Activated CD8-positive, alpha-beta memory T cell treated with anti-CD3 and anti-CD28 coated beads, Interleukin-2, amount 10 ng/mL, durations not matched to agents 7 days and 5 days (primary cell): ENCODE measurements around the gene FNDC3B. TPM values are rescaled to one million over a fixed set of nuclear protein-coding genes. Genes with fewer than 3 reads are reported as not detected.

Source experiments
- ATAC-seq: fragments of 150-1000 bp; cut with Tn5 transposase; one replicate; pipeline ENCODE4 v1.10.0; 2021; ENCODE audit warnings: moderate library complexity
- CTCF ChIA-PET: fragments of 350-600 bp; sonication (Branson Sonifier 250); formaldehyde crosslinking; loops from one replicate; lab custom pipeline; 2021; ENCODE audit warnings: antibody characterized with exemption; lab: Charles Lee
- DNase-seq: peaks from one replicate; pipeline ENCODE4 v3.0.0-alpha.2; 2020
- H3K27ac Mint-ChIP-seq: one replicate; pipeline ENCODE4 v1.8.0; 2021; ENCODE audit warnings: mild to moderate bottlenecking, mixed read lengths
- H3K27me3 Mint-ChIP-seq: one replicate; pipeline ENCODE4 v1.8.0; 2021; ENCODE audit warnings: mixed read lengths
- H3K36me3 Mint-ChIP-seq: one replicate; pipeline ENCODE4 v1.8.0; 2021; ENCODE audit warnings: mild to moderate bottlenecking, mixed read lengths
- H3K4me1 Mint-ChIP-seq: one replicate; pipeline ENCODE4 v1.8.0; 2021; ENCODE audit warnings: mixed read lengths
- H3K4me3 Mint-ChIP-seq: one replicate; pipeline ENCODE4 v1.8.0; 2021; ENCODE audit warnings: mild to moderate bottlenecking, moderate library complexity, mixed read lengths
- H3K9me3 Mint-ChIP-seq: one replicate; pipeline ENCODE4 v1.8.0; 2022; ENCODE audit warnings: low read depth, mixed read lengths
- total RNA-seq, 2 experiments: library from RNA; stranded (reverse); gene quantifications; one replicate each; pipeline ENCODE4 v1.2.3, GENCODE V29; 2021

The FNDC3B gene
- total RNA-seq, 2 experiments from 2014 or later = 25.4 to 31.1 TPM

DNA sequence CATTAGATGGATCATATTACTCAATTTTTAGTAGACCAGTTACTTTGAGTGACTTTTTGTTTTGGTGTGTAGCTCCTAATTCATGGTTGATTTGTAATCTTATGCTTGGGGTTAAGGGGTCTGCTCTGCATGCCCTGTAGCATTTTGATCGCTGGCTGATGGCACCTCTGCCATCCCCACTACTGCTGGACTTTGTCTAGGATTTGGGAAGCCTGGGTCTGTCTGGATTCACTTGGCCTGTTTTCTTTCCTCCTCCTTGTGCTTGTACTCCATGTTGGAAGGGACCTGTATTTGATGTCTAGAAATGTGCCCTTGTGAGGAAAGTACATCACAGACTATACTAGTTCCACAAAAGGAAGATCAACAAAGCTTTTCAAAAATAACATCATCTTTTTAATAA lies 154.1 kb downstream of the FNDC3B start:
- no peak for ATAC-seq
- H3K4me1 Mint-ChIP-seq = no peaks in the 10 kb centered on the region
- no peaks in the 10 kb centered on the region for H3K9me3 Mint-ChIP-seq
- no peaks in the 10 kb centered on the region for H3K36me3 Mint-ChIP-seq
- no peak overlapping the region for H3K27ac Mint-ChIP-seq
- CTCF ChIA-PET = interaction anchor here (1.0 kb wide), 1 partner anchor 12 kb away, joined by 5 read pairs; no protein-coding TSS in a partner anchor
- H3K4me3 Mint-ChIP-seq = no peak overlapping the region
- H3K27me3 Mint-ChIP-seq = no peaks in the 10 kb centered on the region
- DNase-seq = no peak

DNA sequence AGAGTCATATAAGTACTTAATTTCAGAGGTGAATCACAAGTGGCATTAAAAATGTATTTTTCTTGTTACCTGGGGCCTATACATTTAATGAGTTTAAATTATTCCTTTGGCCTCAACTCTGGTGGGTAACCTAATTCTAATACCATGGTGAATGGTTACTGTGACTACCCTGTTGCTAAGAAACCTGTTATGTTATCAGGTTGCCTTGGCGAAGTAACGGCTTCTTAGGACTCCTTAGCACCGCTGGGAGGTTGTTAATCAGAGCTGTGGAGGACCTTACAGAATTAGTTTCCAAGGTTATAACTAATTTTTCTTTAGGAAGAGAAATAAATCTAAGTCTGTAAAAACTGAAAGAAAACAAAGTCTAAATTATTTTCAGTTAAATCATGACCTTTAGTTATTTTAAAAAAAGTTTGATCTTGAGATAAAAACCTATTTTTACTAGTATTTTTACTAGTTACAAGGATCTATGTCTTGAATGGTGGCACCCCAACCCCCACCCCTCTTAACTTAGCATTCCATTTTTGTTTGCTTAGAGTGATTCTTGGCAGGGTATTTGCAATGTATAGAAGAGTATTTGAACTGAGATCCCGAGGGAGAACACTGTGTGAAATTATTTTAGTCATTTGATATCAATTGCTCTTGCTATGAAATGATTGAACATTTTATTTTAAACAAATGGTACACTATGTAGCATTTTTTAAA lies 155.5 kb downstream of the FNDC3B start:
- DNase-seq = no peak
- no peaks in the 10 kb centered on the region for H3K27me3 Mint-ChIP-seq
- H3K4me1 Mint-ChIP-seq = no peaks in the 10 kb centered on the region
- peaks cover 3% of the 10 kb centered on the region for H3K36me3 Mint-ChIP-seq
- no peak overlapping the region for H3K27ac Mint-ChIP-seq
- CTCF ChIA-PET = interaction anchor here (1.2 to 1.4 kb wide), 2 partner anchors 8 to 47 kb away, joined by 3 read pairs; no protein-coding TSS in a partner anchor
- no peak for ATAC-seq
- H3K9me3 Mint-ChIP-seq = peaks cover 1% of the 10 kb centered on the region
- H3K4me3 Mint-ChIP-seq = no peak overlapping the region

DNA sequence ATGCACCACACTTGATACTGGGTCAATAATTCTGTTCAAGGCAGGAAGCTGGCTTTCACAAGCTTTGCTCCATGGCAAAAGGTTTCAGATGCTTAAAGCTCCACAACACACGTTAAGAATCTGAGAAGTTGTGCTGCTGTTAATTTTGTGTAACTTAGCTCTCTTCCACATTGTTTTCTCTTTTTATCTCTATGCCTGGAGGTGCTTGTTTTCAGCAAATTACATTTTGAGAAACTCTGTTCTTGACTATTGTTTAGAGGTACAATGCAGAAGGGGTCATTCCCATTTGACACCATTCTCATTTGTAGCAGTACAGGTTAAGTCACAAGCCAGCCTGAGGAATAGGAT lies 156.0 kb downstream of the FNDC3B start:
- H3K36me3 Mint-ChIP-seq = peaks cover 5% of the 10 kb centered on the region
- CTCF ChIA-PET = interaction anchor here (1.2 to 1.4 kb wide), 2 partner anchors 9 to 47 kb away, joined by 3 read pairs; no protein-coding TSS in a partner anchor
- peaks cover 3% of the 10 kb centered on the region for H3K9me3 Mint-ChIP-seq
- ATAC-seq = no peak
- no peak overlapping the region for H3K4me3 Mint-ChIP-seq
- no peaks in the 10 kb centered on the region for H3K4me1 Mint-ChIP-seq
- H3K27me3 Mint-ChIP-seq = no peaks in the 10 kb centered on the region
- DNase-seq = no peak
- H3K27ac Mint-ChIP-seq = no peak overlapping the region

DNA sequence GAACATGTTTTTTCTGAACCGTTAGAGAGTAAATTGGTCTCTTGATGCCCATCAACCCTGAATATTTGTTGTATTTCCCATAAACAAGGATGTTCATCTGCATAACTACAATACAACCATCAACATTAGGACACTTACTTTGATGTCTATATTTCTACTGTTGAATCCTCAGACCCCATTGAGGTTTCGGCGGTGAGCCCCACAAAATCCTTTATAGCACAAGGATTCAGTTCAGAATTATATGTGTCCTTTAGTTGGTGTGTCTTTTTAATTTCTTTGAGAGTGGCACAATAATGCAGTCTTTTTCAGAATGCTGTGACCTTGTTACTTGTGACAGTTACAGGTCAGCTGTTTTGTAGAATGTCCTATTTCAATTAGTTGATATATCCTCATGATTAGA lies 158.0 kb downstream of the FNDC3B start:
- no peak for ATAC-seq
- DNase-seq = no peak
- Mint-ChIP-seq H3K4me1 (no peaks in the 10 kb centered on the region), H3K27me3 (no peaks in the 10 kb centered on the region), H3K9me3 (peaks cover 3% of the 10 kb centered on the region), H3K36me3 (peaks cover 5% of the 10 kb centered on the region), H3K27ac (no peak overlapping the region), H3K4me3 (no peak overlapping the region)
- CTCF ChIA-PET = no interaction called here

DNA sequence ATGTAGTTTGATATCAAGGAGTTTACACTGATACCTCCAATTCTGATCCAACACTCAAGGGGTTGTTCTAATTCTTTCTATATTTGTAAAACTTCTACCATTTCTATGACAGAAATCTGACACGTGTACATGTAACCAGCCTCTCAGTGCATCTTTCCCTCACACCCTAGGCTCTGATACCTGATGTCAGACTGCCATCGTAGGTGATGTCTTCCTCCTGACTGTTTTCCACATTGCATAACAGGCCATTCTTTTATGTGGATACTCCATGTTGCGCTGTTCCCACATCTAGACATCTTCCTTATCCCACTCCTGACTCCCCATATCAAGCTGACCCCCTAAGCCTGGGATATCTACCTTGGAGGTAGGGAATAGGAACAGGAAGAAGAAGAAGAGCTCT lies 159.1 kb downstream of the FNDC3B start:
- Mint-ChIP-seq H3K27me3 (no peaks in the 10 kb centered on the region), H3K4me3 (no peak overlapping the region), H3K27ac (no peak overlapping the region), H3K4me1 (no peaks in the 10 kb centered on the region), H3K36me3 (peaks cover 7% of the 10 kb centered on the region), H3K9me3 (peaks cover 3% of the 10 kb centered on the region)
- CTCF ChIA-PET = no interaction called here
- no peak for ATAC-seq
- DNase-seq = no peak

DNA sequence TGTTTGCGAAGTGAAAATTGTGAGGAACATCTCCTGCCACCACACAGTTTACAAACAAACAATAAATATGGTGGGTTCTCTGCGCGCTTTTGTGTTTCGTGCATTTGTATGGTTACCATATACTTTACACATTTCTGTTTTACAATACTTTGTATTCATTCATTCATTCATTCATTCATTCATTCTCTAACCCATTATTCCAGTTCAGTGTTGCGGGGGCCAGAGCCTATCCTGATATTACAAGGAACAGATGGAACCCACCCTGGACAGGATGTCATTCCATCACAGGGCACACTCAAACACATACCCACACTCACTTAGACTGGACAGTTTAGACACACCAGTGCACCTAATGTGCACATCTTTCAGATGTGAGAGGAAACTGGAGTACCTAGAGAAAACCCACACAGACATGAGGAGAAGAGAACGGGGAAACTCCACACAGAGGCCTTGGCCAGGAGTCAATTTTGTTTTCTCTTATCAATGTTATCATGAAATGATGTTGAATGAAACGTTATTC lies 160.5 kb downstream of the FNDC3B start:
- Mint-ChIP-seq H3K36me3 (peaks cover 13% of the 10 kb centered on the region), H3K27ac (no peak overlapping the region), H3K4me1 (no peaks in the 10 kb centered on the region), H3K9me3 (peaks cover 7% of the 10 kb centered on the region), H3K27me3 (no peaks in the 10 kb centered on the region), H3K4me3 (no peak overlapping the region)
- CTCF ChIA-PET = no interaction called here
- ATAC-seq = no peak
- no peak for DNase-seq

DNA sequence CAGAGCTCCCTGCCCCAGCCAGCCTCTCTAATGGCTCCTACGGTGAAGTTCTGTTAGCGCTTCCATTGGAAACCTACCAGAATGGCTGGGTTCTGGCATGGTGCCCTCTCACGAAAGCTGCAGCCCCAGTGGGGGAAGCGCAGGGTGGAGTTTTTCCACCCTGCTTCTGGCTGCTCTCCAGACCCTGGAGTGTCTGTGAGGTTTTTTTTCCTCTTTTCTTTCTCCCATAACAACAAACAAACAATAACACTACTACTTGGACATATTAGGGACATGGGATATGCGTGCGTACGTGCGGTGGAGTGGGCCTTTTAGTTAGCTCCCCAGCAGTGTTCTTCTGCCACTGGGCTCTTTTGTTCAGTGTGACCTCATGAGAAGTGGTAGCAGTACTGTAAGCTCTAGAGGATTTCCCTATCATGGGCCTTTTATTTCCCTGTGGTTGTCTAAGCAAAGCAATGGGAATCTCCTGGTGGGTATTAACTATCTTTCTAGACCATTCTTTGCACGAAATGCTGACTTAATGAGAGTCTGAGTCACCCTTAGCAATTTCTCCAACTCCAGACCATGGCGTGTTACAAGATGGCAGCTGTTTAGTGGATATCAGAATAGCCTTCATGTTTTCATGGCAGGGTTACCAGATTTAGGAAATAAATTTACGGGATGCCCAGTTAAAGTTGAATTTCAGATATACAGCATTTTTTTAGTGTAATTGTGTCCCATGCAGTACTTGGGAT lies 161.9 kb downstream of the FNDC3B start:
- no peak for DNase-seq
- H3K27me3 Mint-ChIP-seq = no peaks in the 10 kb centered on the region
- H3K27ac Mint-ChIP-seq = no peak overlapping the region
- no peak for ATAC-seq
- peaks cover 21% of the 10 kb centered on the region for H3K36me3 Mint-ChIP-seq
- peaks cover 11% of the 10 kb centered on the region for H3K9me3 Mint-ChIP-seq
- CTCF ChIA-PET = no interaction called here
- no peaks in the 10 kb centered on the region for H3K4me1 Mint-ChIP-seq
- no peak overlapping the region for H3K4me3 Mint-ChIP-seq

DNA sequence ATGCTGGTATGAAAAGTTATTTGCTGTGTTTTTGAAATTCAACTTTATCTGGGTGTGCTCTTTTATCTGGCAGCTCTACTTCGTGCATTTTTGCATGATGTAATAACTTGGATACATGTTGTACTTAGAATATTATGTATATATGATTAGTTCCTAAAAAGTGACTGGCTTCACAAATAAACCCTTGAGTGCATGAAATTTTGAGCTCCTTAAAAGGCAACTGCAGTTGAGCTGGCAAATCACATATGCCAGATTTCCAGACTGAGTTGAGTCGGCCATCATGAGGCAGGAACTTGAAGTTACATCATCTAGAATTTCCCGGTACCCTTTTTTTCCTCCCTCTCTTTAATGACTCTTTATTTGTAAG lies 162.5 kb downstream of the FNDC3B start:
- Mint-ChIP-seq H3K4me1 (no peaks in the 10 kb centered on the region), H3K36me3 (peaks cover 24% of the 10 kb centered on the region), H3K4me3 (no peak overlapping the region), H3K27me3 (no peaks in the 10 kb centered on the region), H3K9me3 (peaks cover 12% of the 10 kb centered on the region), H3K27ac (no peak overlapping the region)
- CTCF ChIA-PET = no interaction called here
- ATAC-seq (no peak), DNase-seq (no peak)

DNA sequence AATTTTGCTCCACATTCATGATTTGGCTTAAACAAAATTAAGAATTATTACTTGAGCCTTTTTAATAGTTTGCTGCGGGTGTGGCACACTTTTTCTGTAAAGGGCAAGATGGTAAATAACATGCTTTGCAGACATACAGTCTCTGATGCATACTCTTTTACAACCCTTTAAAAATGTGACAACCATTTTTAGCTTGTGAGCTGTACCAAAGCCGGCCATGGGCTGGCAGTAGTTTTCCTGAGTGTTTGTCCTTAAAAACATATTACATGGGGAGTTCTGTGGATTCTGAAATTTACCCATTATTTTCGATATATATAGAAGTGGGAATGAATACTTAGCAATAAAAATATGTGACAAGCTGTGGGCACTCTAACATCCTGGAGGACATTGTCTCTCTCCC lies 163.4 kb downstream of the FNDC3B start:
- Mint-ChIP-seq H3K4me1 (no peaks in the 10 kb centered on the region), H3K27me3 (no peaks in the 10 kb centered on the region), H3K27ac (no peak overlapping the region), H3K9me3 (peaks cover 16% of the 10 kb centered on the region), H3K4me3 (no peak overlapping the region), H3K36me3 (peaks cover 26% of the 10 kb centered on the region)
- ATAC-seq (no peak), DNase-seq (no peak)
- CTCF ChIA-PET = no interaction called here

DNA sequence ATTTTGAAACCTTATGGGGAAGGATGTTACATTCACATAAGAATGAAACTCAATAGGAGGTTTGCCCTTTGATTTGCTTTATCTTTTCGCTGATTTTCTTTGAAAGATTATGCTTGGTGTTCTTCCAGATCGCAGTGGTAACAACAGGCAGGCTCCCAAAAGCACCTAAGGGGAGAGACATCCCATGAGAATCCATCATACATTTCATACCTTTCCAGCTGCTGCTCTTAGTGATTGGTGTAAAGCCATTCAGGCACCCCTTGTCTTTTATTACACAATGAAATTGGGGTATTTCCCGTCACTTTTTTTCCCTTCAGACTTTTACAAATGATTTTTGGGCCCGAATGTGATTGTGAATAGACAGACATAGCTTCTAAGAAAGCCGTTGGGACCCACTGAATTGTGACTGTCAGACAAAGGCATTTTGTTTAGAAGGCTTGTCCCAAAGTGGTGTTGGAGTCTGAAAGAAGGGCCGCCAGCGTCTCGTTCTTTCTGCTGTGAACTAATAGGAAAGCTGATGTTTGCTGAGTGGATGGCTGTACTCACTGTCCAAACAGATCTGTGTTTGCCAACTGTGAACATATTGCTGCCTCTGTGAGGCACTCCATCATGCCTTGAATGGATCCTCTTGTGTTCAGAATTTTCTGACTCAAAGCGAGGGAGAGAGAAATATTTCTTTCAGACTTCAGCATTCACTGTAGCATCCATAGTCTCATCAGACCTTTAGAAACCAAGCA lies 164.3 kb downstream of the FNDC3B start:
- H3K4me1 Mint-ChIP-seq = no peaks in the 10 kb centered on the region
- peaks cover 26% of the 10 kb centered on the region for H3K36me3 Mint-ChIP-seq
- DNase-seq (no peak), ATAC-seq (no peak)
- H3K27ac Mint-ChIP-seq = no peak overlapping the region
- CTCF ChIA-PET = no interaction called here
- H3K4me3 Mint-ChIP-seq = no peak overlapping the region
- peaks cover 16% of the 10 kb centered on the region for H3K9me3 Mint-ChIP-seq
- H3K27me3 Mint-ChIP-seq = no peaks in the 10 kb centered on the region

DNA sequence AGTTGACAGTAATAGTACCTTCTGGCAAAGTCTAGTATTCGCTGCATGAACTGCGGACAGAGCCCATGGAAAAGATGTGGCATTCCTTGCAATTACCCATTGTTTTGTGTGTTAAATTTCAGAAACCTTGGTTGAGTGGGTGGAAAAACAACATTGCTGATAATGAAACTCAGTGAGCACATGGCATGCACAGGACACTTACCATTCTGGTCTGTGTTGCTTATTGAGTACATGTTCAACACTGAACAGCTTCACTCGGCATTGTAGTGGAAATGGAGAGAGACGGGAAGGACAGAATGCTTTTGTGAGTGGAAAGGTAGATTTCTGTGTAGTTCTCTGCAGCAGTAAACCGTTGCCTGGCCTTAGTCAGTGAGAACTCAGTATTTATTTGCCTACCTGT lies 165.3 kb downstream of the FNDC3B start:
- Mint-ChIP-seq H3K9me3 (peaks cover 16% of the 10 kb centered on the region), H3K27me3 (no peaks in the 10 kb centered on the region), H3K36me3 (peaks cover 24% of the 10 kb centered on the region), H3K4me3 (no peak overlapping the region), H3K27ac (no peak overlapping the region), H3K4me1 (peaks cover 3% of the 10 kb centered on the region)
- ATAC-seq = no peak
- no peak for DNase-seq
- CTCF ChIA-PET = no interaction called here

DNA sequence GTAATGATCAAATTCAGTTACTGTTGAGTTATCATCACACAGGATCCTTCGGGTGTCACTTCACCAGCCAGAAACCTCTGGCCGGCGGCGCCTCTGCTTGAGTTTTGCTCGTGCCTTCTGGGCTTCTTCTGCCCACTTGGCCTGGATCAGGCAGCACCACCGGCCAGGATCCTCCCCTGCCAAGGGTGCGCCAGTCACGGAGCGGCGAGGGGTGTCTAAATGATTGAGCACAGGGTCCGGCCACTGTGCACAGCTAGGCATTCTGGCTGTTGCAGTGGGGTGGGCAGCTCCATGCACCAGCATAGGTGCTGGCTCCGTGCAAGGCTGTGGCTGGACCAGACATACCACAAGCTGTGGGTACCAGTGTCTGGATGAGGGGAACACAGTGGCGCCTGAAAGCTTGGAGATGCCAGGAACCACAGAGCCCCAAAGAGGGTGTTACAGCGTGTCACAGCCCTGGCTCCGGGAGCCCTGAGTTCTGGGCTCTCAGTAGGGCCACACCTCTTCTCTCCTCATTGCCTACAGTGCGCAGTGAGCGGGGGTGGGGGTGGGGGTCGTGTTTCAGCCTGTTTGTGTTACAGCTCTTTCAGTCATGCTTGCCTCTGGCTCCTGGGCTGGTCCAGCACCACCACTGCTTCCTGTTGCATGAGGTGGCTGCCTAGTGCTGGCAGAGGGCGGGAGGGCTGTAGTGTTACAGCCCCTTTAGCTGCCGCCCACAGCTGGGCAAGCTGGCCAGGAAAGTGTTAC lies 169.4 kb downstream of the FNDC3B start:
- Mint-ChIP-seq H3K27ac (no peak overlapping the region), H3K9me3 (peaks cover 13% of the 10 kb centered on the region), H3K27me3 (no peaks in the 10 kb centered on the region), H3K36me3 (peaks cover 24% of the 10 kb centered on the region), H3K4me1 (peaks cover 11% of the 10 kb centered on the region), H3K4me3 (no peak overlapping the region)
- CTCF ChIA-PET = interaction anchor here (0.6 kb wide), 1 partner anchor 717 kb away, joined by 3 read pairs; no protein-coding TSS in a partner anchor
- DNase-seq (no peak), ATAC-seq (no peak)
